ENCODE data around the gene TM9SF2.

TM9SF2 gene

Small RNAs within 50 kb of the gene (small RNA-seq; reads per million reads assigned to genes)
- 0.03 to 0.09 reads per million in 2 experiments for gene AL139035.1

Measured in SK-N-DZ (cell line).